ENCODE data around the gene ACAN.

GRCh38 chr15:88852476-88852875, 49.2 kb downstream of the ACAN start:
- TF ChIP-seq CTCF (IDR thresholded peaks at IDR 0.05) (no peak), SIN3A (IDR thresholded peaks at IDR 0.05; ENCODE audit: borderline replicate concordance, insufficient read depth, low read depth, low read length) (no peak)

Measured in Panc1 (cell line).